Naive B cell (primary cell): ENCODE measurements around the gene ARHGAP27. TPM values are rescaled to one million over a fixed set of nuclear protein-coding genes. Genes with fewer than 3 reads are reported as not detected.

Source experiments
- ATAC-seq, 2 donors: fragments of 150-1000 bp; cut with Tn5 transposase; 2 replicates each; pipeline ENCODE4 v1.10.0; 2021; ENCODE audit warnings: low read depth in 2 of 2, mild to moderate bottlenecking in 2 of 2, moderate library complexity in 2 of 2
- DNase-seq: peaks from one replicate; pipeline ENCODE4 v3.0.0; 2022
- H3K27ac Mint-ChIP-seq, 6 donors: one replicate each; pipeline ENCODE4 v1.8.0; 2020 to 2022; ENCODE audit warnings: mild to moderate bottlenecking in 6 of 6, mixed read lengths in 6 of 6, moderate library complexity in 5 of 6, inconsistent platforms in 2 of 6
- H3K27me3 Mint-ChIP-seq, 3 donors: one replicate each; pipeline ENCODE4 v1.8.0; 2021 to 2022; ENCODE audit warnings: mixed read lengths in 3 of 3, mild to moderate bottlenecking in 1 of 3
- H3K36me3 Mint-ChIP-seq, 2 donors: one replicate each; pipeline ENCODE4 v1.8.0; 2020 to 2022; ENCODE audit warnings: mixed read lengths in 2 of 2, inconsistent platforms in 1 of 2, mild to moderate bottlenecking in 1 of 2
- H3K4me1 Mint-ChIP-seq, 3 donors: one replicate each; pipeline ENCODE4 v1.8.0; 2020 to 2022; ENCODE audit warnings: mixed read lengths in 3 of 3, inconsistent platforms in 1 of 3, mild to moderate bottlenecking in 1 of 3, moderate library complexity in 1 of 3
- H3K4me3 Mint-ChIP-seq, 8 donors: one replicate each; pipeline ENCODE4 v1.8.0; 2020 to 2022; ENCODE audit warnings: mild to moderate bottlenecking in 8 of 8, mixed read lengths in 8 of 8, moderate library complexity in 8 of 8, inconsistent platforms in 2 of 8
- H3K9me3 Mint-ChIP-seq, 7 donors: one replicate each; pipeline ENCODE4 v1.8.0; 2020 to 2022; ENCODE audit warnings: mixed read lengths in 7 of 7, mild to moderate bottlenecking in 5 of 7, inconsistent platforms in 2 of 7, moderate library complexity in 1 of 7
- polyA plus RNA-seq, 6 donors: library from polyadenylated mRNA; unstranded; fragments of 300-500 nt; fragmentation: Illumina TruSeq; gene quantifications; one replicate each; pipeline ENCODE4 v1.2.3, GENCODE V29; 2021; ENCODE audit warnings: low read depth in 6 of 6

The ARHGAP27 gene
- polyA plus RNA-seq, 6 donors from 2014 or later, result 32.3 to 76.2 (median 40.9) TPM

DNA sequence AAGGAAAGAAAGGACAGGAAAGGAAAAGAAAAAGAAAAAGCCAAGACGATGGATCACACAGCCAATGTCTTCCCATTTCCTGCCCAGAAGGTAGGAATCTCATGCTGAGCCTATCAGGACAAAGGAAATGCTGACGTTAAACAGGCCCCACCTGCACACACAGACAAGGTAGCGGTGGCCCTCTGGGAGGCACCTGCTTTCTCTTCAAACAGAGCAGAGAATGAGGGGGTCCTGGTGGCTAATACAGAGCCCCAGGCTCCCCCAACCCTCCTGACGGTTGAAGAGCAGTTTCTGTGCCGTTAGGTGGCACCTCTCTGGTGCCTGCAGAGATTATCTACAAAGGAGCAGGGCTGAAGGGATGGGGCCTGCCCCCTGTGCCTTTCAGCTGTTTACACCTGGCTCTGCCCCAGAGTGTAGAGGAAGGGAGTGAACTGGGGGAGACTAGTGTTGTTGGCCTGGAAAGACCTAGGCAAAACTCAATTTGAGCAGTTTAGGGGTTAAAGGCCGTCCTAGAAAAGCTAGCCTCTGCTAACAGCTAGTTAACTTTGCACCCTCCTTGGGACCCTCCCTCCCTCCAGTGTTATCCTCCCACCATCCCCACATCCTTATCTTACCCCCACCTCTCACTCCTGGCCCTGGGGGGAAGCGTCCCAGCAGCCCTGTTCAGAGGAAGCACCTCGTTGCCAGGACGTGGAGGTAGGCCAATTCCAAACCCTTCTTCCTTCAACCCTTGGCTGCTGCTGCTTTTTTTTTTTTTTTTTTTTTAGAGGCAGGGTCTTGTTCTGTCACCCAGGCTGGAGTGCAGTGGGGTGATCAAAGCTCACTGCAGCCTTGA lies 56.3 kb downstream of the ARHGAP27 start:
- no peaks in the 10 kb centered on the region for H3K9me3 Mint-ChIP-seq
- no peak for DNase-seq
- peaks cover 4 to 29% (median 29%) of the 10 kb centered on the region in 3 donors for H3K27me3 Mint-ChIP-seq
- peaks cover 10 to 37% (median 25%) of the 10 kb centered on the region in 3 donors for H3K4me1 Mint-ChIP-seq
- peak overlapping the region in 2 of 6 donors; percentile 12 to 82 for H3K27ac Mint-ChIP-seq
- ATAC-seq, result no peak
- H3K4me3 Mint-ChIP-seq, result peak overlapping the region in 1 of 8 donors; percentile 29
- no peaks in the 10 kb centered on the region for H3K36me3 Mint-ChIP-seq

DNA sequence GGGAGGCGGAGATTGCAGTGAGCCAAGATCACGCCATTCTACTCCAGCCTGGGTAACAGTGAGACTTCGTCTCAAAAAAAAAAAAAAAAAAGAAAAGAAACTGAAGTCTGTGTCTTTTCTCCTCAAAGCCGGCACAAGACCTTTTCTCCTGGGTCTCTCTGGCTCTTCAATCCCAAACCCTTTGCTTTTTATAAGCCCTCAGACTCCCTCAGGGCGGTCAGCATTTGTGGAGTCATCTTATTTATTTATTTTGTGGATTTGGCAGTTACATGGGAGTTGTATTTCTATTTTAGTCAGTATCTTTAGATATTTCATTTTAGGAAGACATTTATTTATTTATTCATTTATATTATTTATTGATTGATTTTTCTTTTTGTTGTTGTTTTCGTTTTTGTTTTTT lies 58.2 kb downstream of the ARHGAP27 start:
- ATAC-seq (no peak), DNase-seq (no peak)
- Mint-ChIP-seq H3K4me3 (no peak overlapping the region), H3K27me3 (peaks cover 6 to 37% (median 37%) of the 10 kb centered on the region in 3 donors), H3K9me3 (no peaks in the 10 kb centered on the region), H3K4me1 (peaks cover 16 to 32% (median 23%) of the 10 kb centered on the region in 3 donors), H3K36me3 (no peaks in the 10 kb centered on the region), H3K27ac (peak overlapping the region in 1 of 6 donors; percentile 68)

DNA sequence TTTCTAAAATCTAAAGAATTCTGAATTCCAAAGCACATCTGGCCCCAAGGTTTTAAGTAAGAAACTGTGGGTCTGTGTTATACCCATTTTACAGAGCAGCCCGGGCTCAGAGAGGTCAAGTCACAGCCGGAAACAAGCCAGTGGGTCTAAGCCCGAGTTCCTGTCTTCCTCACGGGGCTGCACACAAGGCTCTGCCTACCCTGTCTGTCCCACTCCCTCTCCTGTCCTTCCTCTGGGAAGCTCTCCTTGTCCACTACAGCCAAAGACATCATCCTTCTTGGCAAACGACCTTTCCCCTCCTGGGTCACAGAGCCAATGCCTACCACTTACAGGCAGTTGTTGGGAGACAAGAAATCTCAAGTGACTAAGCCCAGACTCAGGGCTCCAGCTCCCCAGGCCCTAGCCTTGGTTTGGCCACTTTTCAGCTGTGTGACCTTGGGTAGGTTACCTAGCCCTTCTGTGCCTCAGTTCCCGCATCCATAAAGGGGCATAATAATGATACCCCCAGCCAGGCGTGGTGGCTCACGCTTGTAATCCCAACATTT lies 60.3 kb downstream of the ARHGAP27 start:
- no peak for DNase-seq
- Mint-ChIP-seq H3K4me1 (peaks cover 16 to 25% (median 23%) of the 10 kb centered on the region in 3 donors), H3K4me3 (peak overlapping the region in 5 of 8 donors; percentile 53 to 75 (median 71)), H3K27me3 (peaks cover 6 to 27% (median 23%) of the 10 kb centered on the region in 3 donors), H3K9me3 (no peaks in the 10 kb centered on the region), H3K27ac (peak overlapping the region in 2 of 6 donors; percentile 63 to 69), H3K36me3 (no peaks in the 10 kb centered on the region)
- no peak for ATAC-seq

GRCh38 chr17:45371414-45372324 lies 61.0 kb downstream of the ARHGAP27 start:
- H3K4me3 Mint-ChIP-seq, result peak overlapping the region in 7 of 8 donors; percentile 50 to 80 (median 71)
- ATAC-seq, result peak in 1 of 2 donors; percentile 25
- no peaks in the 10 kb centered on the region for H3K9me3 Mint-ChIP-seq
- DNase-seq, result no peak
- H3K27ac Mint-ChIP-seq, result no peak overlapping the region
- H3K4me1 Mint-ChIP-seq, result peaks cover 16 to 25% (median 23%) of the 10 kb centered on the region in 3 donors
- H3K36me3 Mint-ChIP-seq, result no peaks in the 10 kb centered on the region
- peaks cover 6 to 31% (median 29%) of the 10 kb centered on the region in 3 donors for H3K27me3 Mint-ChIP-seq

GRCh38 chr17:45370949-45371413 lies 61.7 kb downstream of the ARHGAP27 start:
- peaks cover 7 to 36% (median 34%) of the 10 kb centered on the region in 3 donors for H3K27me3 Mint-ChIP-seq
- peak overlapping the region in 1 of 8 donors; percentile 27 for H3K4me3 Mint-ChIP-seq

GRCh38 chr17:45369421-45369820 lies 63.2 kb downstream of the ARHGAP27 start:
- peaks cover 9 to 45% (median 42%) of the 10 kb centered on the region in 3 donors for H3K27me3 Mint-ChIP-seq
- ATAC-seq, result no peak

More at GRCh38 chr17:45370949-45371413, 61.7 kb downstream of the ARHGAP27 start:
- H3K36me3 Mint-ChIP-seq, result no peaks in the 10 kb centered on the region
- no peak overlapping the region for H3K27ac Mint-ChIP-seq
- no peak for ATAC-seq
- DNase-seq, result no peak
- H3K9me3 Mint-ChIP-seq, result no peaks in the 10 kb centered on the region
- H3K4me1 Mint-ChIP-seq, result peaks cover 16 to 25% (median 23%) of the 10 kb centered on the region in 3 donors

DNA sequence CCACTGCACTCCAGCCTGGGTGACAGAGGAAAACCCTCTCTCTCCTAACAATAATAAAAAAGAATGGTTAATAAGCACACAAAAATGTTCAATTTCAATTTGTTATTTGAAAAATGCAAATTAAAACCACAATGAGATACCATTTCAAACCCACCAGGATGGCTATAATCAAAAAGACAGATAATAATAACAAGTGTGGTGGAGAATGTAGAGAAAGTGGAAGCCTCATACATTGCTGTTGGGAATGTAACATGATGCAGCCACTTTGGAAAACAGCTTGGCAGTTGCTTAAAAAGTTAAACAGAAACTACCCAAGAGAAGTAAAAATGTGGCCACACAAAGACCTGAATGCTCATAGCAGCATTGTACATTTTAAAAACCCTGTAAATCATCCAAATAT lies 64.0 kb downstream of the ARHGAP27 start:
- Mint-ChIP-seq H3K27ac (no peak overlapping the region), H3K27me3 (peaks cover 9 to 47% (median 44%) of the 10 kb centered on the region in 3 donors), H3K4me1 (peaks cover 11 to 19% (median 17%) of the 10 kb centered on the region in 3 donors), H3K36me3 (no peaks in the 10 kb centered on the region), H3K9me3 (peaks cover 0 to 2% (median under 1%) of the 10 kb centered on the region in 7 donors), H3K4me3 (no peak overlapping the region)
- no peak for DNase-seq
- no peak for ATAC-seq

More at GRCh38 chr17:45369421-45369820, 63.2 kb downstream of the ARHGAP27 start:
- DNase-seq, result no peak
- Mint-ChIP-seq H3K4me3 (no peak overlapping the region), H3K27ac (no peak overlapping the region), H3K4me1 (peaks cover 16 to 25% (median 23%) of the 10 kb centered on the region in 3 donors), H3K9me3 (peaks cover 0 to 2% (median 0%) of the 10 kb centered on the region in 7 donors), H3K36me3 (no peaks in the 10 kb centered on the region)

GRCh38 chr17:45367216-45367615 lies 65.5 kb downstream of the ARHGAP27 start:
- Mint-ChIP-seq H3K9me3 (peaks cover 4 to 15% (median 12%) of the 10 kb centered on the region in 7 donors), H3K36me3 (peaks cover 0 to 14% of the 10 kb centered on the region in 2 donors), H3K27me3 (peaks cover 13 to 52% (median 49%) of the 10 kb centered on the region in 3 donors), H3K4me3 (no peak overlapping the region), H3K27ac (peak overlapping the region in 1 of 6 donors; percentile 73), H3K4me1 (peaks cover 10 to 14% (median 12%) of the 10 kb centered on the region in 3 donors)
- DNase-seq (no peak), ATAC-seq (no peak)

DNA sequence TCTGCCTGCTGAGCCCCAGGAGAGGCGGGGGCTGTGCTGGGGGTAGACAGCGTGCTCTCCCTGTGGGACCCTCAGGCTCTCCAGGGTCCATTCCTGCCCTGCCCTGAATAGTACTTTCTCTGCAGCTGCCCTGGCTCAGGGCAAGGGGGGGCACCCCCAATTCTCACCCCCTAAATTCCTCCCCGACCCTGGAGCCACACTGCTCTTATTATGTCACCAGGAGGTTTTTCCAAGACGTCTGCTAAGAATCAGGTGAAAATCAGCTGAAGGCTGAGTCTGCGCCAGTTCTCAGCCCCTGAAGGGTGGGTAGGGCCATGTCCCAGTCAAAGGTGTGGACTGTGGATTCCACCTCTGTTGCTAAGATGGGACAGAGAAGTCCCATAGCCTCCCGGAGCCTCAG lies 66.0 kb downstream of the ARHGAP27 start:
- Mint-ChIP-seq H3K27me3 (peaks cover 13 to 52% (median 47%) of the 10 kb centered on the region in 3 donors), H3K36me3 (peaks cover 0 to 17% of the 10 kb centered on the region in 2 donors), H3K9me3 (peaks cover 4 to 16% (median 13%) of the 10 kb centered on the region in 7 donors), H3K4me3 (no peak overlapping the region), H3K4me1 (peaks cover 6 to 9% (median 8%) of the 10 kb centered on the region in 3 donors), H3K27ac (peak overlapping the region in 1 of 6 donors; percentile 73)
- DNase-seq (no peak), ATAC-seq (no peak)

DNA sequence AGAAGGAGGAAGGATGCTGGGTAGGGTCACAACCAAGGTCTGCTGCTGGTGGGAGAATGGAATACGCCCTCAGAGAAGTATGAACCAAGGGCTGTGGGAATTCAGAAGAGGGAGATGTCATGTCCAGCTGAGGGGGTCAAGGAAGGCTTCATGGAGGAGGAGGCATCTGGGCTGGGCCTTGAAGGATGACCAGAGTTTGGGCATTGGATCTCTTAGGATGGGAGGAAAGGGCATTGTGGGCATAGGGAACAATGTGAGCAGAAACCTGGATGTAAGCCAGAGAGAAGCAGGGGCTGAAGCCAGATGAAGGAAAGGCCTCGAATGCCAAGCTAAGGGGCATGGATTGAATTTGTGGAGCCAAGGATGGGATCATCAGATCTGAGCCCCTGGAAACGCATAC lies 66.6 kb downstream of the ARHGAP27 start:
- peaks cover 3 to 6% (median 3%) of the 10 kb centered on the region in 3 donors for H3K4me1 Mint-ChIP-seq
- ATAC-seq, result no peak
- H3K36me3 Mint-ChIP-seq, result peaks cover 4 to 17% of the 10 kb centered on the region in 2 donors
- no peak overlapping the region for H3K4me3 Mint-ChIP-seq
- H3K27ac Mint-ChIP-seq, result peak overlapping the region in 3 of 6 donors; percentile 31 to 66 (median 52)
- peaks cover 12 to 53% (median 47%) of the 10 kb centered on the region in 3 donors for H3K27me3 Mint-ChIP-seq
- peaks cover 4 to 16% (median 13%) of the 10 kb centered on the region in 7 donors for H3K9me3 Mint-ChIP-seq
- DNase-seq, result no peak

GRCh38 chr17:45364531-45365390 lies 67.9 kb downstream of the ARHGAP27 start:
- ATAC-seq, result no peak
- Mint-ChIP-seq H3K27me3 (peaks cover 7 to 56% (median 51%) of the 10 kb centered on the region in 3 donors), H3K27ac (no peak overlapping the region), H3K4me1 (peaks cover 0 to 4% (median 0%) of the 10 kb centered on the region in 3 donors), H3K9me3 (peaks cover 4 to 16% (median 13%) of the 10 kb centered on the region in 7 donors), H3K4me3 (no peak overlapping the region), H3K36me3 (peaks cover 4 to 17% of the 10 kb centered on the region in 2 donors)
- no peak for DNase-seq

GRCh38 chr17:45363498-45363897 lies 69.2 kb downstream of the ARHGAP27 start:
- Mint-ChIP-seq H3K27ac (no peak overlapping the region), H3K4me1 (peaks cover 0 to 1% (median 0%) of the 10 kb centered on the region in 3 donors), H3K27me3 (peaks cover 7 to 56% (median 51%) of the 10 kb centered on the region in 3 donors), H3K9me3 (peaks cover 4 to 16% (median 13%) of the 10 kb centered on the region in 7 donors), H3K36me3 (peaks cover 4 to 17% of the 10 kb centered on the region in 2 donors), H3K4me3 (no peak overlapping the region)
- DNase-seq, result no peak
- ATAC-seq, result no peak
